GM23338 (cell line): ENCODE data around the gene PPP4C. TPM values are rescaled to one million over a fixed set of nuclear protein-coding genes. Genes with fewer than 3 reads are reported as not detected.

ENCODE experiments used
- CREB1 ChIP-seq: fragments of 250-450 bp; sonication (Bioruptor Pico); IDR thresholded peaks from 2 replicates; pipeline ENCODE4 v1.5.0; 2020; ENCODE audit warnings: low read depth, mild to moderate bottlenecking, moderate library complexity
- ETS1 ChIP-seq: IDR thresholded peaks from 2 replicates; pipeline ENCODE4 v1.6.1; 2016; ENCODE audit warnings: antibody characterized with exemption
- EZH2phosphoT487 ChIP-seq: fragments of 200-600 bp; sonication (generic); IDR thresholded peaks from one replicate; pipeline ENCODE4 v1.8.1; 2018; ENCODE audit warnings: antibody characterized with exemption; ENCODE audit not compliant: unreplicated experiment
- POLR2AphosphoS5 ChIP-seq: IDR thresholded peaks from 2 replicates; pipeline ENCODE4 v1.6.1; 2016; ENCODE audit warnings: antibody characterized with exemption, low read depth
- ZNF114 ChIP-seq: fragments of 250-450 bp; sonication (Bioruptor Pico); IDR thresholded peaks from 2 replicates; pipeline ENCODE4 v1.5.0; 2020; ENCODE audit warnings: mild to moderate bottlenecking, moderate library complexity
- ZNF331 ChIP-seq: fragments of 250-450 bp; sonication (Bioruptor Pico); IDR thresholded peaks from 2 replicates; pipeline ENCODE4 v1.5.0; 2020; ENCODE audit warnings: low read depth, mild to moderate bottlenecking, moderate library complexity
- ZNF462 ChIP-seq: fragments of 250-450 bp; sonication (Bioruptor Pico); IDR thresholded peaks from 2 replicates; pipeline ENCODE4 v1.5.0; 2020; ENCODE audit warnings: mild to moderate bottlenecking, moderate library complexity
- polyA plus RNA-seq: library from polyadenylated mRNA; unstranded; fragments of >200 nt; fragmentation: Nextera tagmentation; extraction: Ambion mirVana; gene quantifications from 2 replicates; pipeline ENCODE4 v1.2.1, GENCODE V29; 2016
- total RNA-seq: library from RNA; depleted of rRNA; stranded (reverse); fragments of >200 nt; shearing (Covaris generic); gene quantifications from 2 replicates; pipeline ENCODE4 v1.2.3, GENCODE V29; 2014

Gene PPP4C
- total and polyA plus RNA-seq, 2 experiments from 2014 or later: 120 to 170 TPM

GRCh38 chr16:30088832-30089624 lies 13.2 kb downstream of the PPP4C start (continued):
- TF ChIP-seq EZH2phosphoT487: no peak
- no peak for TF ChIP-seq ZNF462 (CRISPR knock-in tag)
- no peak for TF ChIP-seq ETS1
- TF ChIP-seq CREB1: no peak
- TF ChIP-seq POLR2AphosphoS5: no peak
- no peak for TF ChIP-seq ZNF114 (CRISPR knock-in tag)
- no peak for TF ChIP-seq ZNF331 (CRISPR knock-in tag)
